ENCODE data around the gene MYO1E. TPM values are rescaled to one million over a fixed set of nuclear protein-coding genes. Genes with fewer than 3 reads are reported as not detected.

MYO1E gene
- total and polyA plus RNA-seq, 3 experiments from 2014 or later: 1.1 to 15.4 (median 15.3) TPM

GRCh38 chr15:59262316-59262715 is 110.4 kb downstream of the MYO1E start:
- Mint-ChIP-seq H3K27me3 (peaks cover 4 to 6% of the 10 kb centered on the region in 2 donors), H3K27ac (no peak overlapping the region), H3K4me3 (no peak overlapping the region), H3K36me3 (no peaks in the 10 kb centered on the region), H3K4me1 (no peaks in the 10 kb centered on the region), H3K9me3 (no peaks in the 10 kb centered on the region)
- H3K9me3 ChIP-seq (ENCODE audit: low read length): no peaks in the 10 kb centered on the region
- H3K27me3 ChIP-seq (ENCODE audit: insufficient read depth, low read length, poor library complexity, severe bottlenecking): no peaks in the 10 kb centered on the region
- no peak overlapping the region for H3K27ac ChIP-seq (ENCODE audit: low read depth, low read length)
- ChIA-PET CTCF (no interaction called here), POLR2A (no interaction called here)
- no peak overlapping the region for H3K4me3 ChIP-seq (ENCODE audit: low read length)
- no peak for DNase-seq
- no peaks in the 10 kb centered on the region for H3K36me3 ChIP-seq (ENCODE audit: insufficient read depth, low read length)
- H3K4me1 ChIP-seq (ENCODE audit: insufficient read depth, low read length): no peaks in the 10 kb centered on the region

- no peak overlapping the region for H3K4me3 Mint-ChIP-seq
- H3K36me3 Mint-ChIP-seq: no peaks in the 10 kb centered on the region
- Histone ChIP-seq H3K36me3 (ENCODE audit: insufficient read depth, low read length) (no peaks in the 10 kb centered on the region), H3K9me3 (ENCODE audit: low read length) (no peaks in the 10 kb centered on the region), H3K27me3 (ENCODE audit: insufficient read depth, low read length, poor library complexity, severe bottlenecking) (no peaks in the 10 kb centered on the region), H3K4me1 (ENCODE audit: insufficient read depth, low read length) (no peaks in the 10 kb centered on the region), H3K4me3 (ENCODE audit: low read length) (no peak overlapping the region), H3K27ac (ENCODE audit: low read depth, low read length) (no peak overlapping the region)
- no peak for DNase-seq
- ChIA-PET POLR2A (no interaction called here), CTCF (no interaction called here)
- no peak overlapping the region for H3K27ac Mint-ChIP-seq
- no peaks in the 10 kb centered on the region for H3K9me3 Mint-ChIP-seq
- peaks cover 0 to 5% of the 10 kb centered on the region in 2 donors for H3K27me3 Mint-ChIP-seq
- H3K4me1 Mint-ChIP-seq: peaks cover 10 to 15% (median 14%) of the 10 kb centered on the region in 3 donors
These were observed 112.6 kb downstream of the MYO1E start for GRCh38 chr15:59260090-59260489.

GRCh38 chr15:59259137-59259943 is 113.3 kb downstream of the MYO1E start:
- Histone ChIP-seq H3K36me3 (ENCODE audit: insufficient read depth, low read length) (no peaks in the 10 kb centered on the region), H3K27me3 (ENCODE audit: insufficient read depth, low read length, poor library complexity, severe bottlenecking) (no peaks in the 10 kb centered on the region), H3K4me3 (ENCODE audit: low read length) (no peak overlapping the region), H3K9me3 (ENCODE audit: low read length) (no peaks in the 10 kb centered on the region), H3K4me1 (ENCODE audit: insufficient read depth, low read length) (no peaks in the 10 kb centered on the region), H3K27ac (ENCODE audit: low read depth, low read length) (no peak overlapping the region)
- no peaks in the 10 kb centered on the region for H3K36me3 Mint-ChIP-seq
- no peak overlapping the region for H3K4me3 Mint-ChIP-seq
- ChIA-PET CTCF (no interaction called here), POLR2A (no interaction called here)
- peaks cover 10 to 15% (median 14%) of the 10 kb centered on the region in 3 donors for H3K4me1 Mint-ChIP-seq
- no peaks in the 10 kb centered on the region for H3K9me3 Mint-ChIP-seq
- peaks cover 0 to 5% of the 10 kb centered on the region in 2 donors for H3K27me3 Mint-ChIP-seq
- DNase-seq: no peak
- H3K27ac Mint-ChIP-seq: peak overlapping the region in 2 of 8 donors; percentile 37 to 53

- no peaks in the 10 kb centered on the region for H3K9me3 ChIP-seq (ENCODE audit: low read length)
- Mint-ChIP-seq H3K4me3 (no peak overlapping the region), H3K4me1 (peaks cover 10 to 15% (median 14%) of the 10 kb centered on the region in 3 donors), H3K27ac (peak overlapping the region in 2 of 8 donors; percentile 21 to 77), H3K36me3 (no peaks in the 10 kb centered on the region), H3K9me3 (no peaks in the 10 kb centered on the region), H3K27me3 (peaks cover 0 to 5% of the 10 kb centered on the region in 2 donors)
- no peaks in the 10 kb centered on the region for H3K27me3 ChIP-seq (ENCODE audit: insufficient read depth, low read length, poor library complexity, severe bottlenecking)
- ChIA-PET POLR2A (no interaction called here), CTCF (no interaction called here)
- H3K36me3 ChIP-seq (ENCODE audit: insufficient read depth, low read length): no peaks in the 10 kb centered on the region
- no peak overlapping the region for H3K27ac ChIP-seq (ENCODE audit: low read depth, low read length)
- no peak for DNase-seq
- no peaks in the 10 kb centered on the region for H3K4me1 ChIP-seq (ENCODE audit: insufficient read depth, low read length)
- H3K4me3 ChIP-seq (ENCODE audit: low read length): no peak overlapping the region
These were observed 114.4 kb downstream of the MYO1E start for GRCh38 chr15:59258317-59258716.

- POLR2A ChIA-PET: no interaction called here
- Mint-ChIP-seq H3K36me3 (no peaks in the 10 kb centered on the region), H3K4me1 (peaks cover 10 to 15% (median 14%) of the 10 kb centered on the region in 3 donors), H3K27me3 (peaks cover 0 to 6% of the 10 kb centered on the region in 2 donors), H3K9me3 (no peaks in the 10 kb centered on the region), H3K27ac (no peak overlapping the region), H3K4me3 (no peak overlapping the region)
- no peaks in the 10 kb centered on the region for H3K27me3 ChIP-seq (ENCODE audit: insufficient read depth, low read length, poor library complexity, severe bottlenecking)
- CTCF ChIA-PET: no interaction called here
- H3K36me3 ChIP-seq (ENCODE audit: insufficient read depth, low read length): no peaks in the 10 kb centered on the region
- H3K4me1 ChIP-seq (ENCODE audit: insufficient read depth, low read length): no peaks in the 10 kb centered on the region
- no peak overlapping the region for H3K4me3 ChIP-seq (ENCODE audit: low read length)
- no peak for DNase-seq
- H3K9me3 ChIP-seq (ENCODE audit: low read length): no peaks in the 10 kb centered on the region
- H3K27ac ChIP-seq (ENCODE audit: low read depth, low read length): no peak overlapping the region
These were observed 115.5 kb downstream of the MYO1E start for GRCh38 chr15:59257140-59257539.

GRCh38 chr15:59256482-59256881 is 116.2 kb downstream of the MYO1E start:
- DNase-seq: no peak
- ChIA-PET CTCF (interaction anchor here (1.9 kb wide), 1 partner anchor 9 kb away, joined by 6 read pairs; no protein-coding TSS in a partner anchor), POLR2A (no interaction called here)
- Mint-ChIP-seq H3K4me3 (no peak overlapping the region), H3K27me3 (peaks cover 0 to 6% of the 10 kb centered on the region in 2 donors), H3K27ac (peak overlapping the region in 1 of 8 donors; percentile 32), H3K4me1 (peaks cover 10 to 15% (median 14%) of the 10 kb centered on the region in 3 donors), H3K36me3 (no peaks in the 10 kb centered on the region), H3K9me3 (no peaks in the 10 kb centered on the region)
- H3K9me3 ChIP-seq (ENCODE audit: low read length): no peaks in the 10 kb centered on the region
- no peaks in the 10 kb centered on the region for H3K36me3 ChIP-seq (ENCODE audit: insufficient read depth, low read length)
- no peaks in the 10 kb centered on the region for H3K27me3 ChIP-seq (ENCODE audit: insufficient read depth, low read length, poor library complexity, severe bottlenecking)
- no peaks in the 10 kb centered on the region for H3K4me1 ChIP-seq (ENCODE audit: insufficient read depth, low read length)
- H3K4me3 ChIP-seq (ENCODE audit: low read length): no peak overlapping the region
- no peak overlapping the region for H3K27ac ChIP-seq (ENCODE audit: low read depth, low read length)

GRCh38 chr15:59255680-59256336 is 116.9 kb downstream of the MYO1E start:
- H3K27ac ChIP-seq (ENCODE audit: low read depth, low read length): no peak overlapping the region
- Mint-ChIP-seq H3K4me1 (peaks cover 10 to 17% (median 15%) of the 10 kb centered on the region in 3 donors), H3K9me3 (no peaks in the 10 kb centered on the region), H3K27ac (peak overlapping the region in 3 of 8 donors; percentile 5 to 83 (median 74)), H3K27me3 (peaks cover 0 to 6% of the 10 kb centered on the region in 2 donors), H3K4me3 (no peak overlapping the region), H3K36me3 (no peaks in the 10 kb centered on the region)
- H3K36me3 ChIP-seq (ENCODE audit: insufficient read depth, low read length): no peaks in the 10 kb centered on the region
- DNase-seq: peak in 2 of 5 donors; percentile 5 to 39
- no peaks in the 10 kb centered on the region for H3K27me3 ChIP-seq (ENCODE audit: insufficient read depth, low read length, poor library complexity, severe bottlenecking)
- CTCF ChIA-PET: interaction anchor here (1.9 kb wide), 1 partner anchor 9 kb away, joined by 6 read pairs; no protein-coding TSS in a partner anchor
- POLR2A ChIA-PET: no interaction called here
- no peaks in the 10 kb centered on the region for H3K9me3 ChIP-seq (ENCODE audit: low read length)
- H3K4me1 ChIP-seq (ENCODE audit: insufficient read depth, low read length): no peaks in the 10 kb centered on the region
- H3K4me3 ChIP-seq (ENCODE audit: low read length): no peak overlapping the region

- no peaks in the 10 kb centered on the region for H3K9me3 ChIP-seq (ENCODE audit: low read length)
- Mint-ChIP-seq H3K27ac (no peak overlapping the region), H3K4me1 (peaks cover 10 to 17% (median 15%) of the 10 kb centered on the region in 3 donors), H3K27me3 (peaks cover 0 to 4% of the 10 kb centered on the region in 2 donors), H3K4me3 (no peak overlapping the region), H3K9me3 (no peaks in the 10 kb centered on the region), H3K36me3 (no peaks in the 10 kb centered on the region)
- H3K27ac ChIP-seq (ENCODE audit: low read depth, low read length): no peak overlapping the region
- no peaks in the 10 kb centered on the region for H3K36me3 ChIP-seq (ENCODE audit: insufficient read depth, low read length)
- no peaks in the 10 kb centered on the region for H3K4me1 ChIP-seq (ENCODE audit: insufficient read depth, low read length)
- H3K4me3 ChIP-seq (ENCODE audit: low read length): no peak overlapping the region
- CTCF ChIA-PET: no interaction called here
- DNase-seq: no peak
- no peaks in the 10 kb centered on the region for H3K27me3 ChIP-seq (ENCODE audit: insufficient read depth, low read length, poor library complexity, severe bottlenecking)
- POLR2A ChIA-PET: no interaction called here
These were observed 120.5 kb downstream of the MYO1E start for GRCh38 chr15:59252137-59252536.

All from CD8-positive, alpha-beta memory T cell (primary cell).